ENCODE measurements around the gene POC1A. TPM values are rescaled to one million over a fixed set of nuclear protein-coding genes. Genes with fewer than 3 reads are reported as not detected.

The POC1A gene
- total and polyA plus RNA-seq, 2 donors (not counting 3 experiments of a cell fraction or from before 2014, with no cell fraction given): 14.8 to 19.4 TPM

DNA sequence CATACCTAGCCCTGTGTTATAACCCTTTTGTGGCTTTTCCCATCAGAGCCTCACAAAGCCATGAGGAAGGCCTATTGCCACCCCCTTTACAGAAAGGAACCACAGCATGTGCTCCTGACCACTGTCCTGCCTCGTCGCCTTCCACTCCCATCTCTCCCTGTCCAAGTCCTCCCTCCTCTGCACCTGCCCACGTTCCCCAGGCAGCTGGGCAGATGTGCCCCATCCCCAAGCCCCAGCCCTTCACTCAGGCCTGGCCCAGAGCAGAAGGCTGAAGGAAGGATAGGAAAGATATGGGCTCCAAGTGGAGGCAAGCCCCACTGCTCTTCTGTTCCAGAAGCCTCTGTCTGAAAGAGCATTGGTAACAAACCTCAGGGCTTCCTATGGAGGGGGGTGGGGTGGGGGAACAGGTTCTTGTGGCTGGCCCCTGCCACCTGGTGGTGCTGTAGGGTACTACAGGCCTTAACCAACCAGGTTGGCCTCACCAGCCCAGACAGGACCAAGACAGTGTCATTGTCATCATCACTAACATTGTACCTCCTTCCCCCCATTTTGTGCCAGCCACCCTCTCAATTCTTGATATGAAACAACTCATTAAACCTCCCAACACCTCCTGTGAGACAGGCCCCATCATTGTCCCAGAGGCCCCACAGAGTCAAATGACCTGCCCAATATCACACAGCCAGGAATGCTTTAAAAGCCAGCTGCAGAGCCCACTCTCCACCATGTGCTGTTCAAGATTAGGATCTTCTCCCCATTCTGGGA is 10.0 kb downstream of the POC1A start:
- intact Hi-C loops (cut with micrococcal nuclease): loop anchor here (1.0 kb wide), 4 partner anchors 21 to 202 kb away; partner anchors contain the start of gene PARP3

More for the DNA sequence above, 10.0 kb downstream of the POC1A start:
- no peak overlapping the region for H3K4me3 ChIP-seq (replicated peaks in 1 of 3; ENCODE audit: insufficient read depth in 1 of 3, low read depth in 1 of 3, low read length in 3 of 3)
- H2AFZ ChIP-seq (ENCODE audit: low read depth, low read length): no peak overlapping the region
- no peaks in the 10 kb centered on the region for H4K20me1 ChIP-seq (replicated peaks; ENCODE audit: control insufficient read depth, extremely low read depth, insufficient read depth, low read length)
- ChIA-PET POLR2A (no interaction called here), CTCF (interaction anchor here (0.8 to 7.3 kb wide), 10 partner anchors 21 to 202 kb away, joined by 3 to 139 read pairs (median 4); partner anchors contain the start of genes PARP3, RPL29 and RRP9)
- dilution Hi-C loops (cut with MboI; ENCODE audit: extremely low pct_ligation_motif_present, low sequenced_read_pairs): loop anchor here (10.0 kb wide), 1 partner anchor 149 kb away; the partner anchor contains the start of gene RPL29
- H3K79me2 ChIP-seq (ENCODE audit: control insufficient read depth, insufficient read depth, low read length): no peaks in the 10 kb centered on the region
- no peak overlapping the region for H3K27ac ChIP-seq (ENCODE audit: insufficient read depth, low read depth, low read length)
- no peaks in the 10 kb centered on the region for H3K9me1 ChIP-seq (replicated peaks; ENCODE audit: control insufficient read depth, extremely low read depth, insufficient read depth, low read length)
- TF ChIP-seq, protein P1, sequence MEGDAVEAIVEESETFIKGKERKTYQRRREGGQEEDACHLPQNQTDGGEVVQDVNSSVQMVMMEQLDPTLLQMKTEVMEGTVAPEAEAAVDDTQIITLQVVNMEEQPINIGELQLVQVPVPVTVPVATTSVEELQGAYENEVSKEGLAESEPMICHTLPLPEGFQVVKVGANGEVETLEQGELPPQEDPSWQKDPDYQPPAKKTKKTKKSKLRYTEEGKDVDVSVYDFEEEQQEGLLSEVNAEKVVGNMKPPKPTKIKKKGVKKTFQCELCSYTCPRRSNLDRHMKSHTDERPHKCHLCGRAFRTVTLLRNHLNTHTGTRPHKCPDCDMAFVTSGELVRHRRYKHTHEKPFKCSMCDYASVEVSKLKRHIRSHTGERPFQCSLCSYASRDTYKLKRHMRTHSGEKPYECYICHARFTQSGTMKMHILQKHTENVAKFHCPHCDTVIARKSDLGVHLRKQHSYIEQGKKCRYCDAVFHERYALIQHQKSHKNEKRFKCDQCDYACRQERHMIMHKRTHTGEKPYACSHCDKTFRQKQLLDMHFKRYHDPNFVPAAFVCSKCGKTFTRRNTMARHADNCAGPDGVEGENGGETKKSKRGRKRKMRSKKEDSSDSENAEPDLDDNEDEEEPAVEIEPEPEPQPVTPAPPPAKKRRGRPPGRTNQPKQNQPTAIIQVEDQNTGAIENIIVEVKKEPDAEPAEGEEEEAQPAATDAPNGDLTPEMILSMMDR (IDR thresholded peaks at IDR 0.05; ENCODE audit: extremely low read depth in 1 of 2, insufficient read depth in 1 of 2, low read depth in 1 of 2, low read length in 2 of 2): peak; percentile 93 to 94
- TF ChIP-seq MYC (IDR thresholded peaks at IDR 0.05; ENCODE audit: low read depth, low read length) (no peak), POLR2AphosphoS5 (IDR thresholded peaks at IDR 0.05; ENCODE audit: insufficient read depth, low read depth, low read length) (no peak), GATA2 (IDR thresholded peaks at IDR 0.05; ENCODE audit: insufficient read depth, insufficient read length, low read depth, low read length) (no peak)
- peaks cover 4 to 10% of the 10 kb centered on the region in 2 experiments for H3K36me3 ChIP-seq (ENCODE audit: control insufficient read depth in 2 of 2, extremely low read depth in 1 of 2, insufficient read depth in 2 of 2, low read length in 2 of 2)
- no peaks in the 10 kb centered on the region for H3K4me1 ChIP-seq (ENCODE audit: control insufficient read depth, extremely low read depth, insufficient read depth, low read length)
- FAIRE-seq (peak; percentile 91), DNase-seq (ENCODE audit: low read depth, low spot score) (peak; percentile 63)
- H3K9me3 ChIP-seq (replicated peaks; ENCODE audit: control insufficient read depth, insufficient read depth, low read length): no peaks in the 10 kb centered on the region
- H3K27me3 ChIP-seq (ENCODE audit: control insufficient read depth in 2 of 2, insufficient read depth in 2 of 2, low read length in 2 of 2): no peaks in the 10 kb centered on the region
- BruUV-seq (replicated peaks): no TSS peak
- no peak overlapping the region for H3K4me2 ChIP-seq (ENCODE audit: insufficient read depth, low read length)
- H3K9ac ChIP-seq (replicated peaks; ENCODE audit: extremely low read depth, insufficient read depth, low read length): no peak overlapping the region

Measured in endothelial cell of umbilical vein (primary cell).